GM19372 (cell line): ENCODE measurements around the gene TTC9.

ENCODE experiments used
- ATAC-seq: cut with Tn5 transposase; IDR thresholded peaks from one replicate; pipeline ENCODE4 v1.9.1; 2021; ENCODE audit warnings: mild to moderate bottlenecking, low read depth, moderate library complexity; ENCODE audit not compliant: unreplicated experiment

Gene TTC9

DNA sequence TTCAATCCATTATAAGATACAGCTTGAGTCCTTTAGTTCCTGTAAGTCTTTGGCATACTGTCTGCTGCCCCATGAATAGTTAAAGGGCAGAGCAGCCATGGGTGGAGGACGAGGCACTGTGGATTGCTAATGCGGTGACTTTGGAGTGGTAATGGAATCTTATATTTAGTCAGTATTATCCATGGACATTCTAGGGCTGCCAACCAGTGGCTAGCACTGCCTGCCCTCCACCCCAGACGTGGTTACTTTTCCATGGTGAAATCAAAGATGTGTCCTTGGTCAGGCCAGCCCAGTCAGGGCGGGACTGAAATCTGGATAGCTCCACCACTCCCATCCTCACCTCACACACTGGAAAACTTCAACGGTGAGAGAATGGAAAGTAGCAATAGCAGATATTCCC, 2.3 kb downstream of the TTC9 start:
- ATAC-seq, result no peak

DNA sequence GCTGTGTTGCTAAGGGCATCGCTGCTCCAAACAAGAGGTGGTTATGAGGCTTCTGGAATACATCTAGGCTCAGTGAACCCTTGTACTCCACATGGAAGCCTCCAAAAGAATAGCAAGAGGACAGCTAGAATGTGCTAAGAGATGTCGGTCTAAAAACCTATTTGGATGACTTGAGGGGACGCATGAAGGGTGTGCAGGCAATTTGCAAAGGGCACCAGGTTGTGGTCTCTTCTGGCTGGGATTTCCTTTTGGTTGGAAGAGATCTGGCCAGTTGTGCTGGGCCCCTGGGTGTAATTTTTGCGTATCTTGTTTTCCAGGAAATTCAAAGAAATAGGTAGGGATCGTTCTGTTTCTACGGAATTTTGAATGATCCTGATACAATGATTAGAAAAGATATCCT, 4.2 kb downstream of the TTC9 start:
- ATAC-seq, result no peak

DNA sequence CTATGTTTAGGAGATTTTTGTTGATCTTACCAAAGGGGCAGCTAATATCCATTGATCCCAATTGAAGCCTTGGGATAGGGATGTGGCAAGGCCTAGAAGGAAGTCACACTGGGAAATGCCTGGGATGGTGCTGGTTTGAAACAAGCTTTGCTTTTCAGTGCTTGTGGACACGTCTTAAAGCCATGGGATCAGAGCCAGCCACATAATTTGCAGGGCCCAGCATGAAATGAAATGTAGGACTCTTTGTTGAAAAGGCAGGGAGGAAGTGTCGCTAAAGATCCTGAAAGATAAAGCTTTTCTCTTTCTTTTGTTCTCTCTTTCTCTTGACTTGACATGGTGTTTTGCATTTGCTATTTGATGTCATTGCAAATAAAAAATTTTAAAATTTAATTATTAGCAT, 5.0 kb downstream of the TTC9 start:
- ATAC-seq, result no peak

DNA sequence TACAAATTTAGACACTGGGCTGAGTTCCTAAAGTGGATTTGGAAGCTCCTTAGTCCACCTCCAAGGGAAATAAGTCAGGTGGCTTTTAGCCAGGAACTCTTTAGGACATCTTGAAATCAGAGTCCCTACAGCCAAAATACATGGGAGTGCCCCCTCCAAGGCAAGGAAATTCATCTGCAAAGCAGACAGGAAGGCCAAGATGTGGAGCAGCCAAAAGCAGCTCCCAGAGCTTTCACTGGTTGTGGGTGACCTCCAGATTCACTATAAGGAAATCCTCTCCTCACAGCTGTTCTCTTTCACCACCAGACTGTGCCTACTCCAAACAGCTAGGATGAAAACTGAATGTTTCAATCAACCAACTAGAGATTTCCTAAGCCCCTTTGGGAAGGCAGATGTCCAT, 6.6 kb downstream of the TTC9 start:
- ATAC-seq, result no peak

DNA sequence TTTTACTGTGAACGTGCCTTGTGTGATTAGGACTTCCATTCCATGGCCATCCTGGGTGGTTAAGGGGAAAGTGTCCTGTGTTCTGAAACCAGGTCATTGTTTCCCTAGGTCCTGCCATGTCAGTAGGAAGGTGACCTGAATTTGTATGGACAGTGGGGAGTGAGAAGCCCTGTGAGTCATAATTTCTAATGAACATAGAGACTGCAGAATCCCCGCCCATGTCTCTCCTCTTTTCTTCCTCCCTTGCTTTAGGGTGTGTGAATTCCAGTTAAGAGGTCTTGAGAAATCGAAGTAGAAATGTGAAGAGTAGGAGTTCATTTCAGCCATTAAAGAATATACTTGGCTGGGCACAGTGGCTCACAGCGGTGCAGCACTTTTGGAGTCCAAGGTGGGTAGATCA, 8.1 kb downstream of the TTC9 start:
- no peak for ATAC-seq

DNA sequence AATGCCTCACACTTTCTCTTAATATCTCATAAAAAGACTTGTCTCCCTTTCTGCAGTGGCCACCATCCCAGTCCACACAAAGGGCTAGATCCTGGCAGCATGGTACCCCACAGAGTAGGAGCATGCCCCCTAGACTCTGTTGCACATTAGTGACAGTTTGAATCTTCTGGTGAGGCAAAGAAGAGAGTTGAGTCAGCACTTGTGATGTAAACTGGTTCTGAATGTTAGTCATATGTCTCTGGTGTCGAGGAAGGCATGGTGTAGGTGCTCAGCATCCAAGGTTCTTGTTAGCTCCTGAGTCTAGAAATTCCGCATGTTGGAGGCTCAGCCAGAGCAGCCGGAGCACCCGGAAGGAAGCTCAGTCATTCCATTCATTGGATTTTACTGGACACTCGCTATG, 9.8 kb downstream of the TTC9 start:
- ATAC-seq, result no peak

DNA sequence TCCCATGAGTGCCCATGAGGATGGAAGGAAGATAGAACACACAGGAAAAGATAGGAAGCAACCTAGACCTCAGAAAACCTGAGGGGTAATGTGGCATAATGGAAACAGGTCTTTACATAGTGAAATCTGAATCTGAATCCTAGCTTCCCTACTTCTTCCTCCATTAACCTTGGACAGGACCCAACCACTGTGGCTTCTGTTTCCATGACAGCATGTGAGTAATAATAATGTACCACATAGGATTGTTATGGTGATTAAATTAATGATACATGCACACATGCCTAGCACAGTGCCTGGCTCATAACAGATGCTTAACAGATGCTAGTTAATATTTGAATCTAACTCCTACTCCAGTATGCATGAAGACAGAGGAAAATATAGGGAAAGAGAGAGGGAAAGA, 11.2 kb downstream of the TTC9 start:
- no peak for ATAC-seq

DNA sequence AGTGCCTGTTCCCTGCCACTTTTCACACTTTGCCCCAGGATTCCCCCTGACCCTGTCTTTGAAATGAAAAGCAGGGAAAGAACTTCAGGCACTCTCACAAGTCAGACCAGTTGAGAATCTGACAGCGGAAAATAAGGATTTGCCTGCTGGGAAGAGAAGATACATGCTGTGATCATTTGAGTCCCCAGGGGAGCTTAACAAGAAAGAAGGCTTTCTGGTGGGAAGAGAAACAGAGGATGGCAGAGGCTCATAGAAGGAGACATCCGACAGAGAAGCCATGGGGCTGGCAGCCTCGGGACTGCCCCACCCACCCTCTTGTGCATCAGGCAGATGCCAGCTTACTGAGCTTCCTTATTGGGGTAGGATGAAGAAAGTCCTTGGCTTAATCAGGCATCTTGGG, 11.9 kb downstream of the TTC9 start:
- no peak for ATAC-seq

DNA sequence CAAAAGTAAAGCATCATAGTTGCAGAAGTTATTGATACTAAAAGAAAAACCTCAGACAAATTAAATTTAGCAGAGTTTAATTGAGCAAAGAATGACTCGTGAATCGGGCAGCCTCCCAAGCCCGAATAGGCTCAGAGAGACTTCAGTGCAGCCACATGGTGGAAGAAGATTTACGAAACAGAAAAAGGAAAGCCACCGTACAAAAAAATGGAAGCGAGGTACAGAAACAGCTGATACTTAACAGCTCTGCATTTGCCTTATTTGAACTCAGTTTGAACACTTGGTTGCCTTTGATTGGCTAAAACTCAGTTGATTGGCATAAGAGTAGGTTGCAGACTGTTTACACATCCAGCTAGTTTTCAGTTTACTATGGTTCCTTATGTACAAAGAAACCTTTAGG, 12.9 kb downstream of the TTC9 start:
- peak; percentile 44 for ATAC-seq

DNA sequence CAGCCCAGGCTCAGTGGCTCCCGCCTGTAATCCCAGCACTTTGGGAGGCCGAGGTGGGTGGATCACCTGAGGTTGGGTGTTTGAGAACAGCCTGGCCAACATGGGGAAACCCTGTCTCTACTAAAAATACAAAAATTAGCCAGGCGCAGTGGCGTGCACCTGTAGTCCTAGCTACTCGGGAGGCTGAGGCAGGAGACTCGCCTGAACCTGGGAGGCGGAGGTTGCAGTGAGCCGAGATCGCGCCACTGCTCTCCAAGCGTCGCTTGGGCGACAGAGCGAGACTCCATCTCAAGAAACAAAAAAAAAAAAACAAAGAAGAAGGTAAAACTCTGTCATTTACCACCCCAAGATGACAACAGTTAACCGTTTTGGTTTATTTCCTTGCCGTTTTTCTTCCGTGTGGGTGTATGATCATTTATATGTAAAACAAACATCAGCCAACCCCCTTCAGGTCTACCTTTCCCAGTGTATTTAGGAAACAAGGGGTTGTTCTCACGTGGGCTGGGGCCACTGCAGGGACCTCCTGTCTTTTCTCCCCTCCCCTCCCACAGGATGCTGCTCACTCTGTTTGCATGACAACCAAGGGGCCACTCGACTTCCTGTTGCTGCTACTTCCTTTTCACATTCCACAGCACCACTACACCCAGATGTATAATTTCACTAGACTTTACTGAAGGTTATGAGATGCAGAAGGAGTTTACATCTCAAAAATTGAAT, 13.6 kb downstream of the TTC9 start:
- ATAC-seq, result peak; percentile 77

DNA sequence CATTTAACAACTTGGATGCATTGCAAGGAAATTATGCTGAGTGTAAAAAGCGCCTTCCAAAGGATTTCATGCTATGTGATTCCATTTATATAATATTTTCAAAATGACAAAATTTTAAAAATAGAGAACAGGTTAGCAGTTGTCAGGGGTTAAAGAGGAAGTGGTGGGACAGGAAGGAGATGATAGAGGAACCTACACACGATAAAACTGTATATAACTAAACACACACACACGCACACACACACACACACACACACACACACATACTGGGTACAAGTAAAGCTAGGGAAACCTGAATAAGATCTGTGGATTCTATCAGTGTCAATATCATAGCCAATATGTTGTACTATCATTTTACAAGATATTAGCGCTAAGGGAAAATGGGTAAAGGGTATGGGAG, 17.2 kb downstream of the TTC9 start:
- ATAC-seq, result no peak

DNA sequence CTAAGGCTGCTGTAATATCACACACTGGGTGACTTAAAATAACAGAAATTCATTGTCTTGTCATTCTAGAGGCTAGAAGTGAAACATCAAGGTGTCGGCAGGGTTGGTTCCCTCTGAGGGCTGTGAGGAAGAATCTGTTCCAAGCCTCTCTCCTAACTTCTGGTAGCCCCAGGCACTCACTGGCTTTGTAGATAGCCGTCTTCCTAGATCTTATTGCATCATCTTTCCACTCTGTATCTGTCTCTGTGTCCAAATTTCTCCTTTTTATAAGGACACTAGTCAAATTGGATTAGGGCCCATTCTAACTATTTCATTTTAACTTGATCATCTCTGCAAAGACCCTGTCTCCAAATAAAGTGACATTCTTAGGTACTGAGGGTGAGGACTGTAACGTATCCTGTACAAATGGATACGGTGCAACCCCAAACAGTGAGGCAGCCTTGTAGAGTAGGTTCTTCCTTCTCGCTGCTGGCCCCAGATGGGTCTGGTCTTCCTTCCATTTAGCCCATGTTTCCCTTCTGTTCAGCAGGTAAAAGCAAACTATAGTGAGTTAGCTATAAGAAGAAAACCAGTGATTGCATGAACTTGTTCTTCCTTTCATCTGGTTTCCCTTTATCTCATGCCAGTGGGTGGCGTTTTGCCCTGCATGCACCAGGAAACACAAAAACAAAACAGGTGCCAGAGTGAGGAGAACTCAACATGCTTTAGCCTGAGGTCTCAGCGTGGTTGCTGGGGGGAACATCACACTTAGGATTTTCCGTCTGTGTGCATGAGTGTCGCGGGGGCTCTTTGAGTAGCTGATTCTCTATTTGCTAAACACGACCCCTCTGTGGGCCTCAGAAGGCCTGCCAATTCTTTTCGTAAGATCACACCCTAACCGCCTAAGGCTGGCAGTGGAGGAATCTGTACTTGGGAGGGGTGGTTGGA, 19.5 kb downstream of the TTC9 start:
- ATAC-seq, result no peak

DNA sequence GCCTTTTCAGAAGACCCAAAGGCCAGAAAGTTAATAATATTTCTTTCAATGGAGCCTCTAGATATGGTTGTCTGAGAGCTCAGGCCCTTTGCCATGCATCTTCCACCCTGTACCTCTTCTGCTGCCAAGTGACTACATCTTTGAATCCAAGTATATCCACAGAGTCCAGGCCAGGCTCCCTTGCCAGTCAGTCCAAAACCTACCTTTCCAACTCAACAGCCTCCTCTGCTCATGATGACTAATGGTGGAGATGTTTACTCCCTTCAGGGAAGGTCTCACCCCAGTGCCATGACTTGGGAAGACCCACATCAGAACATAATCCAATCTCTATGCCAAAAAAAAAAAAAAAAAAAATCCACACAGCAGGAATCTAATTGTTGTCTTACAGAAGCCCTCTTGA, 20.4 kb downstream of the TTC9 start:
- ATAC-seq, result no peak

DNA sequence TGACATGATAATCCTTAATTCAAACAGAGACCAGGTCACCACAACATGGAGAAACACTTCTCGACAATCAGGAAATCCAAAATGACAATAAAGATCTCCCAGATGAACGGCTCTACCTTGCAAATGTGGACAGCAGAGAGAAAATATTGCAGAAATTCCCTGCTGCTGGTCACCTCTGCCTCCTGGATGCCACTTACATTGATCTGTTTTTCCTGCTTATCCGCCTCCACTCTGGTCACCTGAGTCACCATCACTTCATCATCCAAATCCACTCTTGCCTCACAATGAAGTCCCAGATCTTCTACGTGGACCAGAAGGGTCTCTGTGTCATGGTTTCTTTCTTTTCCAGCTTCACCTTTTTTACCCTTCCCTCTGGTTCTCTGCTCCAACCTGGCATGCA, 21.1 kb downstream of the TTC9 start:
- no peak for ATAC-seq

DNA sequence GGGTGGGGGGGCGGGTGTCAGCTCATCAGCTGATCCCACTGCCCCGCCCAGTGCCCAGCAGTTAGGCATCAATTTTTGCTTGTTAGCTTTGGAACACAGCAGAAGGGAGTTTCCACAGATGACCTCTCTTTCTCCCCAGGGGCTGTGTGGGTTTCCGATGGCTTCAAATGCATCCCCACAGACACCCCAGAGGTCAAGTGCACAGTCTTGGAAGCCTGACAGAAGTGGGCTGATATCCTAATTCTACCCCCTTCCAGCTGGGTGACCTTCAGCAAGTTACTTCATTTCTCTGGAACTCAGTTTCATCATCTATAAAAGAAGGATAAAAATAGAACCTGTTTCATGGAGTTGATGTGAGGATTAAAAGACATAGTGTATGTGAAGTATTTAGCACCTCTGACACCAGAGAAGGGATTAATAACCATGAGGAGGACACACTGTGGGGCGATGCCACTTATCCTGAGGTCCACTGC, 22.0 kb downstream of the TTC9 start:
- peak; percentile 45 for ATAC-seq

DNA sequence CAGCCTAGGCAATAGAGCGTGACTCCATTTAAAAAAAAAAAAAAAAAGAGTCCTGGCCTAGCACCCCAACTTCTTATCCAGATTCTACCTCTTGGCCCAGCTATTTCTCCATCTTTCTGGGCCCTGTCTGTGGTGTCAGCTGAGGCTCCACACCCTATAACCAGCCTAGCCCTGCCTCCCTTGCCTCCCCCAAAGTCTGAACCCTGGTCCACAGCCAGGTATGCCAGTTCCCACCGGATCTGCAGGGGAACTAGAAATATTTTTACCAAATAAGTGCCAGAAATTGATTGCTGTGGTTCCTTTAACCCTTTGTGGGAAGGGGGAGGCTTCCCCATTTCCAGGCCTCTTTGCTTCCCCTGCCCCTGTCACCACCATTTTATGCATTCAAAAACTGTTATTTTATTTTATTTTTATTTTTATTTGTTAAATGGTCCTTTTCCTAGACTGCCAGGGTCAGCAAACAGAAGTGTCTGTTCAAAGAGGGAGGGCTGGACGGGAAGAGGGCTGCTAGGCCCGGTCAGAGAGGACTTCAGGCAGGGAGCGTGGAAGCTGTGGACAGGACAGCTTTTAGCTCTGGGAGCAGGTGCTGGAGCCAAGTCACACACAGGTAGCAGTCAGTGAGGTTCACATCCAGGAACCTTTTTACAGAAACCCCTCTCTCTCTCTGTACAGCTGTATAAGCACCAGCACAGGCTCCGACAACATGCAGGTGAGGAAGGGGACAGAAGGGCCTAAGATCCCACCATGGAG, 23.2 kb downstream of the TTC9 start:
- no peak for ATAC-seq

DNA sequence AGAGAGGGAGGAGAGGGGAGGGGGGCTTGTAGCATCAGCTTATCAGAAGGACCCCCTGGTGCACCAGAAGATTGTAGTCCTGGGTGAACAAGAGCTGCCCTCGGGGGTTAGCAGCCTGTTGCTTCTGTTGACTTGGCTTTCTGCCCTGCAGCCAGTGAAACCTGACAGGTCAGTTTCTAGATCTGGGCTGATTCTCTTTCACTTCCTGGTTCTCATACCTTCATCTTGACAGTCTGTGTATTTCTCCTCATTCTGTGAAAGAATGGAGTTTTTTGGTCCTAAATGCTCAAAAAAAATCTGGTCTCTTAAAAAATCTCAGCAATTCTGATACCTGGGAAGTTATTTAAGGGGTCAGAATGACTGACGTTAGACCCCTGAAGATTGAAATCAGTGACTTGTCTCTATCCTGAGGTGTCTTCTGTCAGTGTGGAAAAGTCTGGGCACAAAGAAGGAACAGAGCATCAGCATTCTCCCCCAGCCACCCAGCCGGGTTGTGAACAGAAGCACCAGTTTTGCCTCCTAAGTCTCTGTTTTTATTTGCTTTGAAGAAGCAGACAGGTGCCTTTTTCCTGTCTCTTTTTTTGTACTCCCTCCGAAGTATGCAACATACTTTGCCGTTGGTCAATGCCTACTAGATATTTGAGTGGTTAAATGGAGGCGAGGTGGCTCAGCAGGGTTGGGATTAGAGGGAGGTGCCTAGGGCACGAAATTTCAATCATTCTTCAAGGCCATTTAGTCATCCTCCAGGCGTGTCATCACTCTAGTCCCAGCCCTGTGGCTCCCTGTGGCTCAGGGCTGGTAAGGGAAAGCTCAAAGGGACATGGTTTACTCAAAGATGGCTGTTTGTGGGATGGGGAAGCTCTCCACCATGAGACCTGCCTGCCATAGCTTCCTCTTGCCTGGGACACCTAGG, 24.0 kb downstream of the TTC9 start:
- peak; percentile 44 for ATAC-seq

DNA sequence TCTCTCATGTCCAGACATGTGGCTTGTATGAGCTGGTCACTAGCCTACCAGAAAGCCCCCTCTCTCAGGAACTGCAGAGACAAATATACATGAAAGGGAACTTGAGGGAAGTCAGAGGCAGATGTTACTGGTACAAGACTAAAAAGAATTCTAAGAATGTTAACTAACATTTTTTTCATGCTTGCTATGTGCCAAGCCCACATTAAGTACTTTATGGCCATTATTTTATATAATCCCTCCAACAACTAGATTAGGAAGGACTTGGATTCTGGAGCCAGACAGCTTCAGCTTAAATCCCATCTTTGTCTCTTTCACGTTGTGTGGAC, 24.6 kb downstream of the TTC9 start:
- ATAC-seq, result no peak

DNA sequence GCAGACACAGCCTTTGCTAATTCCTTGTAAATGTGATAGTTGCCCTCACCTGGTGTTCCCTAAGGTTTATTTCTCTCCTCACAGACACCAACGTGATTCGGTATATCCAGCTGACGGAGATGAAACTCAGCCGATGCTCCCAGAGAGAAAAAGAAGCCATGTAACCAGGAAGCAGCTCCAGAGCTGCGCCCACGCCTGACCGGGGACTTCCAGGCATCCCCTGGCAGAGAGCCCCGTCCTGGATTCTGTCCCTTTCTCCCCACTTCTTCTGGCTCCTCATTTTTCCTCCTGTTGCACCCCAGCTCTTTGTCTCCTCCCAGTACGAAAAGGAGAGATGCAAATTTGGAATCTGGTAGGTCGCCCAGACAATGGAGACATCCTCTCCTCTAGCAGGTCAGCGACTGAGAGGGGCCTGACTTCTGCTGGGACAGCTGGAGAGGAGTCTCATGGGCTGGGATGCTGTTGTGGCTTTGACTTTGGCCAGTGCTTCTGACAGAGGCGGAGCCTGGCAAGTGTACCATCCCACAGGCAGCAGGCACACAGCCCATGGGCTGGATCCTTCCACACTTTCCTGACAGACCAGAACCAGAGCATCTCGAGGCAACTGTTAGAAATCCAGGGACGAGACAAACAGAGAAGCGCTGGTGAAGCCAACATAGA, 29.4 kb downstream of the TTC9 start:
- ATAC-seq, result no peak
